Epithelial cell of proximal tubule (primary cell): ENCODE measurements around the gene PGLYRP1. TPM values are rescaled to one million over a fixed set of nuclear protein-coding genes. Genes with fewer than 3 reads are reported as not detected.

Source experiments
- DNase-seq: peaks from one replicate; pipeline ENCODE4 v3.0.0-alpha.2; 2011; ENCODE audit warnings: low read depth
- H3K4me3 ChIP-seq: 2 replicates; pipeline ENCODE4 v1.5.1; 2011; ENCODE audit warnings: low read depth, mild to moderate bottlenecking, low read length
- CTCF ChIP-seq: conservative IDR thresholded peaks from 2 replicates; pipeline ENCODE4 v1.5.1; 2012; ENCODE audit warnings: low read depth, mild to moderate bottlenecking, low read length
- total RNA-seq: library from RNA; depleted of rRNA; stranded (reverse); fragments of >200 nt; gene quantifications from 2 replicates; pipeline ENCODE4 v1.2.3, GENCODE V29; 2015

The PGLYRP1 gene
- total RNA-seq, 1 donor from 2014 or later = not detected

- peak; percentile 99 for DNase-seq
- peak within 1 kb of the TSS; percentile 76 for H3K4me3 ChIP-seq
- TF ChIP-seq CTCF = no peak
Observed at GRCh38 chr19:45994998-45995714, 27.7 kb downstream of the PGLYRP1 start, which contains the start of gene CCDC61. Gene CCDC61, plus strand, starts transcription at chr19:45995467. Its CDS starts 7,552 bp downstream, at chr19:46003019.

GRCh38 chr19:45994456-45994997 is 28.3 kb downstream of the PGLYRP1 start:
- no peak for DNase-seq
- no peak for TF ChIP-seq CTCF
- peak overlapping the region; percentile 76 for H3K4me3 ChIP-seq

GRCh38 chr19:45990113-45990728 is 32.6 kb downstream of the PGLYRP1 start:
- no peak for DNase-seq
- TF ChIP-seq CTCF = no peak
- no peak overlapping the region for H3K4me3 ChIP-seq

- no peak for DNase-seq
- no peak for TF ChIP-seq CTCF
- no peak overlapping the region for H3K4me3 ChIP-seq
Observed at GRCh38 chr19:45985321-45985720, 37.5 kb downstream of the PGLYRP1 start.

- no peak for TF ChIP-seq CTCF
- H3K4me3 ChIP-seq = no peak overlapping the region
- DNase-seq = no peak
Observed at GRCh38 chr19:45981350-45981749, 41.5 kb downstream of the PGLYRP1 start.

GRCh38 chr19:45978156-45978555 is 44.7 kb downstream of the PGLYRP1 start:
- H3K4me3 ChIP-seq = no peak overlapping the region
- TF ChIP-seq CTCF = no peak
- no peak for DNase-seq
